H1 (cell line): ENCODE measurements around the gene TMEM266. TPM values are rescaled to one million over a fixed set of nuclear protein-coding genes. Genes with fewer than 3 reads are reported as not detected.

Source experiments
- CTCF ChIA-PET: fragments of 300-600 bp; sonication (Branson Sonifier 250); formaldehyde crosslinking; loops from one replicate; lab custom pipeline; 2021; ENCODE audit not compliant: partially characterized antibody; lab: Charles Lee
- POLR2A ChIA-PET: fragments of 300-600 bp; sonication (Branson Sonifier 250); formaldehyde crosslinking; loops from one replicate; lab custom pipeline; 2021; ENCODE audit warnings: inconsistent platforms; ENCODE audit not compliant: partially characterized antibody; lab: Charles Lee
- DNase-seq, 2 experiments: peaks; one replicate each; pipeline versions ENCODE4 v3.0.0 to v3.0.0-alpha.2; 2010 to 2022; ENCODE audit warnings: low spot score in 2 of 2, low read depth in 1 of 2, mixed read lengths in 1 of 2
- FAIRE-seq: peaks from 2 replicates; lab custom pipeline; 2011; peaks lifted over from hg19 to GRCh38; lab: Jason Lieb, UNC
- H2AFZ ChIP-seq: 2 replicates; pipeline ENCODE4 v1.8.1; 2012; ENCODE audit warnings: low read length, inconsistent platforms
- H2AK5ac ChIP-seq: 2 replicates; pipeline ENCODE4 v1.6.1; 2013; ENCODE audit warnings: low read depth, low read length
- H2BK120ac ChIP-seq: replicated peaks from 2 replicates; pipeline ENCODE3; 2013; ENCODE audit warnings: low read depth, low read length, inconsistent platforms
- H2BK12ac ChIP-seq: 2 replicates; pipeline ENCODE4 v1.6.1; 2013; ENCODE audit warnings: low read depth, low read length
- H2BK15ac ChIP-seq: 2 replicates; pipeline ENCODE4 v1.6.1; 2013; ENCODE audit warnings: low read length
- H2BK20ac ChIP-seq: 2 replicates; pipeline ENCODE4 v1.6.1; 2013; ENCODE audit warnings: low read length
- H2BK5ac ChIP-seq: 2 replicates; pipeline ENCODE4 v1.6.1; 2013; ENCODE audit warnings: low read depth, low read length
- H3K14ac ChIP-seq: 2 replicates; pipeline ENCODE4 v1.6.1; 2013; ENCODE audit warnings: inconsistent platforms; ENCODE audit not compliant: insufficient read length
- H3K18ac ChIP-seq: 2 replicates; pipeline ENCODE4 v1.6.1; 2013; ENCODE audit warnings: low read length; ENCODE audit errors: extremely low read depth
- H3K23ac ChIP-seq: 2 replicates; pipeline ENCODE4 v1.6.1; 2013; ENCODE audit warnings: inconsistent platforms; ENCODE audit not compliant: insufficient read length
- H3K23me2 ChIP-seq: 2 replicates; pipeline ENCODE4 v1.6.1; 2013; ENCODE audit warnings: low read depth, low read length
- H3K27ac ChIP-seq: 2 replicates; pipeline ENCODE4 v1.6.1; 2011; ENCODE audit warnings: low read depth, low read length, inconsistent platforms
- H3K27me3 ChIP-seq, 4 experiments: replicated peaks in 1 of 4; 1 replicate in 1 of 4; 2 replicates in 3 of 4; pipeline versions ENCODE4 v1.6.1 to v1.8.1; 2011 to 2013; ENCODE audit warnings: low read length in 3 of 4, mild to moderate bottlenecking in 3 of 4, inconsistent platforms in 2 of 4, mixed read lengths in 2 of 4, moderate library complexity in 1 of 4; ENCODE audit not compliant: control insufficient read depth in 3 of 4, insufficient read depth in 3 of 4; ENCODE audit errors: extremely low read depth in 1 of 4
- H3K36me3 ChIP-seq, 4 experiments: 2 replicates each; pipeline versions ENCODE4 v1.6.1 to v1.8.1; 2011 to 2013; ENCODE audit warnings: mild to moderate bottlenecking in 4 of 4, low read length in 3 of 4, moderate library complexity in 2 of 4, control low read depth in 1 of 4, inconsistent platforms in 1 of 4; ENCODE audit not compliant: insufficient read depth in 4 of 4, control insufficient read depth in 2 of 4
- H3K4ac ChIP-seq: replicated peaks from 2 replicates; pipeline ENCODE3; 2013; ENCODE audit warnings: low read length, low read depth, mixed read lengths, inconsistent platforms; ENCODE audit not compliant: insufficient read length
- H3K4me1 ChIP-seq, 4 experiments: replicated peaks in 1 of 4; 1 replicate in 1 of 4; 2 replicates in 3 of 4; pipeline versions ENCODE4 v1.6.1 to v1.8.1; 2011 to 2013; ENCODE audit warnings: low read length in 3 of 4, inconsistent platforms in 2 of 4, mixed read lengths in 1 of 4; ENCODE audit not compliant: insufficient read depth in 4 of 4, control insufficient read depth in 3 of 4
- H3K4me2 ChIP-seq, 2 experiments: 2 replicates each; pipeline versions ENCODE4 v1.6.1 to v1.8.1; 2011 to 2013; ENCODE audit warnings: low read depth in 2 of 2, low read length in 2 of 2, control low read depth in 1 of 2, inconsistent platforms in 1 of 2, mild to moderate bottlenecking in 1 of 2; ENCODE audit not compliant: insufficient read depth in 1 of 2
- H3K4me3 ChIP-seq, 4 experiments: fragments of 200-600, 300-600 bp in 1 of 4; sonication (generic), shearing (Covaris generic), sonication (Bioruptor Twin) in 1 of 4; 2 replicates each; pipeline versions ENCODE4 v1.5.1 to v1.8.1; 2011 to 2016; ENCODE audit warnings: low read length in 4 of 4, low read depth in 3 of 4, control low read depth in 2 of 4, inconsistent platforms in 2 of 4, mild to moderate bottlenecking in 2 of 4, mixed read lengths in 1 of 4, moderate library complexity in 1 of 4; ENCODE audit not compliant: insufficient read depth in 2 of 4; ENCODE audit errors: extremely low read depth in 1 of 4
- H3K56ac ChIP-seq: replicated peaks from 2 replicates; pipeline ENCODE3; 2013; ENCODE audit warnings: low read depth, mild to moderate bottlenecking, mixed read lengths, low read length, inconsistent platforms; ENCODE audit not compliant: insufficient read length
- H3K79me1 ChIP-seq: 2 replicates; pipeline ENCODE4 v1.6.1; 2013; ENCODE audit warnings: low read depth, low read length, control low read depth
- H3K79me2 ChIP-seq, 2 experiments: 2 replicates each; pipeline versions ENCODE4 v1.6.1 to v1.8.1; 2012 to 2013; ENCODE audit warnings: low read length in 2 of 2, mild to moderate bottlenecking in 2 of 2, inconsistent platforms in 1 of 2; ENCODE audit not compliant: insufficient read depth in 2 of 2, control insufficient read depth in 1 of 2
- H3K9ac ChIP-seq, 4 experiments: replicated peaks in 1 of 4; 1 replicate in 1 of 4; 2 replicates in 3 of 4; pipeline versions ENCODE4 v1.6.1 to v1.8.1; 2011 to 2013; ENCODE audit warnings: low read depth in 3 of 4, low read length in 3 of 4, control low read depth in 2 of 4, mild to moderate bottlenecking in 2 of 4, moderate library complexity in 2 of 4, inconsistent platforms in 1 of 4; ENCODE audit errors: extremely low read depth in 1 of 4
- H3K9me3 ChIP-seq, 2 experiments: 2 replicates each; pipeline versions ENCODE4 v1.6.1 to v1.8.1; 2012 to 2013; ENCODE audit warnings: mild to moderate bottlenecking in 2 of 2, moderate library complexity in 2 of 2, control low read depth in 1 of 2, inconsistent platforms in 1 of 2, low read depth in 1 of 2, low read length in 1 of 2, mixed read lengths in 1 of 2; ENCODE audit not compliant: insufficient read depth in 2 of 2
- H4K20me1 ChIP-seq, 2 experiments: replicated peaks in 1 of 2; 2 replicates each; pipeline versions ENCODE3 to v1.8.1; 2011 to 2013; ENCODE audit warnings: inconsistent platforms in 2 of 2, low read length in 2 of 2, mild to moderate bottlenecking in 1 of 2; ENCODE audit not compliant: insufficient read depth in 2 of 2, control insufficient read depth in 1 of 2
- H4K5ac ChIP-seq: 2 replicates; pipeline ENCODE4 v1.6.1; 2013; ENCODE audit warnings: low read length, low read depth, mixed read lengths, inconsistent platforms; ENCODE audit not compliant: insufficient read length
- H4K8ac ChIP-seq: 2 replicates; pipeline ENCODE4 v1.8.0; 2013; ENCODE audit warnings: mild to moderate bottlenecking, moderate library complexity, low read length, inconsistent platforms; ENCODE audit not compliant: insufficient read depth; ENCODE audit errors: extremely low read depth
- H4K91ac ChIP-seq: replicated peaks from 2 replicates; pipeline ENCODE3; 2013; ENCODE audit warnings: low read length, mixed read lengths, inconsistent platforms; ENCODE audit not compliant: insufficient read length
- ASH2L ChIP-seq: fragments of 200-600, 300-600 bp; sonication (generic); IDR thresholded peaks from one replicate; pipeline ENCODE4 v1.7.1; 2017; ENCODE audit warnings: low read length
- BACH1 ChIP-seq: IDR thresholded peaks from 2 replicates; pipeline ENCODE4 v1.6.1; 2012; ENCODE audit warnings: low read length, improper control_type of control experiment
- FOSL1 ChIP-seq: IDR thresholded peaks from 2 replicates; pipeline ENCODE4 v1.6.1; 2011; ENCODE audit warnings: mild to moderate bottlenecking, low read depth, low read length, moderate library complexity; ENCODE audit not compliant: insufficient read depth
- HDAC6 ChIP-seq: IDR thresholded peaks from one replicate; pipeline ENCODE4 v1.7.1; 2012; ENCODE audit warnings: low read depth, mild to moderate bottlenecking, inconsistent platforms, low read length, moderate library complexity
- KDM5A ChIP-seq: fragments of 200-600 bp; IDR thresholded peaks from 2 replicates; pipeline ENCODE4 v1.7.1; 2012; ENCODE audit warnings: mild to moderate bottlenecking, low read length, inconsistent platforms, mixed read lengths
- SP1 ChIP-seq: IDR thresholded peaks from 2 replicates; pipeline ENCODE4 v1.6.1; 2011; ENCODE audit warnings: low read depth, low read length
- SP4 ChIP-seq: IDR thresholded peaks from 2 replicates; pipeline ENCODE4 v1.6.1; 2012; ENCODE audit warnings: low read length, inconsistent platforms
- TCF12 ChIP-seq: IDR thresholded peaks from 2 replicates; pipeline ENCODE4 v1.6.1; 2011; ENCODE audit warnings: low read depth, mild to moderate bottlenecking, low read length
- TEAD4 ChIP-seq: IDR thresholded peaks from 2 replicates; pipeline ENCODE4 v1.6.1; 2012; ENCODE audit warnings: low read depth, low read length, inconsistent platforms, mixed read lengths
- WGBS, 2 experiments: shearing (Covaris generic) in 1 of 2; methylation state at CpG; one replicate each; pipeline versions ENCODE4 v1.1.6 to v1.1.7; 2013 to 2015; ENCODE audit warnings: low lambda C conversion rate in 2 of 2, mixed read lengths in 2 of 2, inconsistent platforms in 1 of 2, low coverage in 1 of 2, missing lambda C conversion rate in 1 of 2; ENCODE audit not compliant: insufficient replicate concordance in 2 of 2, insufficient coverage in 1 of 2, insufficient read length in 1 of 2; ENCODE audit errors: extremely low coverage in 1 of 2, missing lambda C conversion rate in 1 of 2; 5-methylcytosine and 5-hydroxymethylcytosine counted together
- polyA plus RNA-seq, 7 experiments: library from polyadenylated mRNA; depleted of rRNA in 3 of 7; stranded (reverse) in 5 of 7; unstranded in 2 of 7; fragments of >200 nt in 5 of 7; fragments of 200-250 nt in 2 of 7; gene quantifications; 1 replicate in 5 of 7; 2 replicates in 1 of 7; 4 replicates in 1 of 7; pipeline versions ENCODE4 v1.2.1 to v1.2.3, GENCODE V29; 2011 to 2013; ENCODE audit warnings: missing spikeins in 2 of 7, mixed read lengths in 2 of 7
- total RNA-seq: library from RNA; stranded (reverse); fragmentation: NEBNext Ultra II Directional; extraction: Animal tissue kit (Norgen Biotek cat#: 25700); gene quantifications from 2 replicates; pipeline ENCODE4 v1.2.1, GENCODE V29; 2021
- TF ChIP-seq, protein P1 (sequence below): IDR thresholded peaks from 2 replicates; pipeline ENCODE4 v1.6.1; 2011; ENCODE audit warnings: low read length, improper control_type of control experiment
- TF ChIP-seq, protein P2 (sequence below): IDR thresholded peaks from 2 replicates; pipeline ENCODE4 v1.6.1; 2011; ENCODE audit warnings: low read depth, mild to moderate bottlenecking, low read length; ENCODE audit not compliant: insufficient read depth

TMEM266 gene
- total and polyA plus RNA-seq, 2 of the 8 experiments (the other 6 are each of a cell fraction or from before 2014, with no cell fraction given), result 2.6 TPM

DNA sequence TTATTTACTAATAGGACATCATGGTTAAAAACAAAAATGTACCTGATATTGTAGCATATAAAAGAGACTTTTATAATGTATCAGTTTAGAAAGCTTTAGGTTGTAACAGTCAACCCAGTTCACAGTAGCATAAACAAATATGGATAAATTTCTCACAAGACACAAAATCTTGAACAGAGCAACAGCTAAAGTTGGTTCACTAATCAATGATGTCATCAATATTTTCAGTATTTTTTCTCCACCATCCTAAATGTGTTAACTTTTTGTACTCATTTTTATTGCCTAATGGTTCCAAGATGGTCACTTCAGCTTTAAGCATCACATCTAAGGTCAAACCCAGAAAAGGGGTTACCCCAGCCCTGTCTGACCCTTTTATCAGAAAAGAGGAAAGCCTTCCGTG, 26.3 kb upstream of the TMEM266 start:
- WGBS, 2 experiments, result 93% methylated on average over 1 of the region's 1 CpG; no CpG with 5 or more reads in 1 of the 2 experiments
- Histone ChIP-seq H2BK120ac (no peak overlapping the region), H3K23ac (no peak overlapping the region), H3K79me1 (no peaks in the 10 kb centered on the region), H4K5ac (no peak overlapping the region), H3K4ac (no peak overlapping the region), H2BK5ac (no peak overlapping the region), H3K27me3 (no peaks in the 10 kb centered on the region), H2AK5ac (no peak overlapping the region), H4K8ac (no peak overlapping the region), H3K79me2 (no peaks in the 10 kb centered on the region), H4K91ac (no peak overlapping the region), H3K18ac (no peak overlapping the region), H4K20me1 (no peaks in the 10 kb centered on the region), H2AFZ (no peak overlapping the region), H2BK20ac (no peak overlapping the region), H2BK12ac (no peak overlapping the region), H3K14ac (no peak overlapping the region), H2BK15ac (no peak overlapping the region), H3K23me2 (no peaks in the 10 kb centered on the region), H3K4me1 (peaks cover 0 to 12% (median 5%) of the 10 kb centered on the region in 4 experiments; a peak in 4 of 7 replicates), H3K27ac (no peak overlapping the region), H3K9ac (no peak overlapping the region), H3K36me3 (no peaks in the 10 kb centered on the region), H3K4me3 (no peak overlapping the region), H3K9me3 (no peaks in the 10 kb centered on the region), H3K56ac (no peak overlapping the region), H3K4me2 (no peak overlapping the region)
- TF ChIP-seq, protein P1, sequence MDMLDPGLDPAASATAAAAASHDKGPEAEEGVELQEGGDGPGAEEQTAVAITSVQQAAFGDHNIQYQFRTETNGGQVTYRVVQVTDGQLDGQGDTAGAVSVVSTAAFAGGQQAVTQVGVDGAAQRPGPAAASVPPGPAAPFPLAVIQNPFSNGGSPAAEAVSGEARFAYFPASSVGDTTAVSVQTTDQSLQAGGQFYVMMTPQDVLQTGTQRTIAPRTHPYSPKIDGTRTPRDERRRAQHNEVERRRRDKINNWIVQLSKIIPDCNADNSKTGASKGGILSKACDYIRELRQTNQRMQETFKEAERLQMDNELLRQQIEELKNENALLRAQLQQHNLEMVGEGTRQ, result no peak
- no peak for TF ChIP-seq TCF12
- TF ChIP-seq HDAC6, result no peak
- no peak for TF ChIP-seq BACH1
- no peak for TF ChIP-seq SP4
- TF ChIP-seq FOSL1, result no peak
- no peak for TF ChIP-seq ASH2L
- TF ChIP-seq TEAD4, result no peak
- TF ChIP-seq SP1, result no peak
- no peak for TF ChIP-seq KDM5A
- TF ChIP-seq, protein P2, sequence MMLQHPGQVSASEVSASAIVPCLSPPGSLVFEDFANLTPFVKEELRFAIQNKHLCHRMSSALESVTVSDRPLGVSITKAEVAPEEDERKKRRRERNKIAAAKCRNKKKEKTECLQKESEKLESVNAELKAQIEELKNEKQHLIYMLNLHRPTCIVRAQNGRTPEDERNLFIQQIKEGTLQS, result no peak
- ChIA-PET CTCF (interaction anchor here (0.9 to 3.8 kb wide), 2 partner anchors 25 to 84 kb away, joined by 3 to 12 read pairs; no protein-coding TSS in a partner anchor), POLR2A (no interaction called here)
- DNase-seq (no peak), FAIRE-seq (no peak)
